Endothelial cell of umbilical vein (primary cell): ENCODE data around the gene SEC14L1. TPM values are rescaled to one million over a fixed set of nuclear protein-coding genes. Genes with fewer than 3 reads are reported as not detected.
"Not testable (repeated sequence)": the region's sequence is repeated elsewhere in the genome, so short reads cannot be mapped to it uniquely, and the experiment has no call there.

ENCODE experiments used
- BruUV-seq: library from RNA; stranded (reverse); fragments of 400-500 nt; replicated peaks from 2 replicates; lab custom pipeline; 2021; lab: Mats Ljungman, UMichigan
- CTCF ChIA-PET: fragments of 300-600, 350-600 bp; sonication (Branson Sonifier 250); formaldehyde crosslinking; loops from one replicate; lab custom pipeline; 2021; ENCODE audit warnings: antibody characterized with exemption, inconsistent platforms; lab: Charles Lee
- POLR2A ChIA-PET: fragments of 300-600, 350-600 bp; sonication (Branson Sonifier 250); formaldehyde crosslinking; loops from one replicate; lab custom pipeline; 2021; ENCODE audit warnings: antibody characterized with exemption, inconsistent platforms; lab: Charles Lee
- DNase-seq: peaks from one replicate; pipeline ENCODE4 v3.0.0-alpha.2; 2011; ENCODE audit warnings: low read depth, low spot score
- FAIRE-seq: peaks from 2 replicates; lab custom pipeline; 2011; peaks lifted over from hg19 to GRCh38; lab: Jason Lieb, UNC
- H2AFZ ChIP-seq: 2 replicates; pipeline ENCODE4 v1.6.0; 2012; ENCODE audit warnings: low read depth, low read length, control low read depth, inconsistent platforms
- H3K27ac ChIP-seq: 2 replicates; pipeline ENCODE4 v1.5.1; 2011; ENCODE audit warnings: low read depth, mild to moderate bottlenecking, control low read depth, low read length, moderate library complexity; ENCODE audit not compliant: insufficient read depth
- H3K27me3 ChIP-seq, 2 experiments: 2 replicates each; pipeline versions ENCODE4 v1.6.0 to v1.6.1; 2011; ENCODE audit warnings: low read length in 2 of 2, mixed read lengths in 1 of 2; ENCODE audit not compliant: control insufficient read depth in 2 of 2, insufficient read depth in 2 of 2
- H3K36me3 ChIP-seq, 2 experiments: 2 replicates in 1 of 2; 3 replicates in 1 of 2; pipeline ENCODE4 v1.5.1; 2011; ENCODE audit warnings: low read length in 2 of 2, mild to moderate bottlenecking in 1 of 2, moderate library complexity in 1 of 2; ENCODE audit not compliant: control insufficient read depth in 2 of 2, insufficient read depth in 2 of 2; ENCODE audit errors: extremely low read depth in 1 of 2
- H3K4me1 ChIP-seq: 3 replicates; pipeline ENCODE4 v1.5.1; 2011; ENCODE audit warnings: mild to moderate bottlenecking, low read length; ENCODE audit not compliant: control insufficient read depth, insufficient read depth; ENCODE audit errors: extremely low read depth
- H3K4me2 ChIP-seq: 2 replicates; pipeline ENCODE4 v1.6.1; 2011; ENCODE audit warnings: low read length, control low read depth, mixed read lengths; ENCODE audit not compliant: insufficient read depth
- H3K4me3 ChIP-seq, 3 experiments: fragments of 200-600 bp in 1 of 3; sonication (generic), shearing (Covaris generic) in 1 of 3; replicated peaks in 1 of 3; 2 replicates each; pipeline ENCODE4 v1.5.1; 2011 to 2016; ENCODE audit warnings: control low read depth in 3 of 3, low read length in 3 of 3, mild to moderate bottlenecking in 2 of 3, inconsistent platforms in 1 of 3, low read depth in 1 of 3, moderate library complexity in 1 of 3; ENCODE audit not compliant: insufficient read depth in 1 of 3
- H3K79me2 ChIP-seq: 2 replicates; pipeline ENCODE4 v1.6.0; 2012; ENCODE audit warnings: low read length, inconsistent platforms; ENCODE audit not compliant: control insufficient read depth, insufficient read depth
- H3K9ac ChIP-seq: replicated peaks from 2 replicates; pipeline ENCODE3; 2011; ENCODE audit warnings: low read length, control low read depth; ENCODE audit not compliant: insufficient read depth; ENCODE audit errors: extremely low read depth
- H3K9me1 ChIP-seq: replicated peaks from 3 replicates; pipeline ENCODE4 v1.6.0; 2011; ENCODE audit warnings: mild to moderate bottlenecking, low read length; ENCODE audit not compliant: control insufficient read depth, insufficient read depth; ENCODE audit errors: extremely low read depth
- H3K9me3 ChIP-seq: replicated peaks from 2 replicates; pipeline ENCODE4 v1.5.1; 2012; ENCODE audit warnings: low read length, inconsistent platforms; ENCODE audit not compliant: control insufficient read depth, insufficient read depth
- H4K20me1 ChIP-seq: replicated peaks from 2 replicates; pipeline ENCODE3; 2011; ENCODE audit warnings: mild to moderate bottlenecking, low read length; ENCODE audit not compliant: control insufficient read depth, insufficient read depth; ENCODE audit errors: extremely low read depth
- EZH2 ChIP-seq: IDR thresholded peaks from 2 replicates; pipeline ENCODE4 v1.6.1; 2012; ENCODE audit warnings: borderline replicate concordance, low read depth, mild to moderate bottlenecking, moderate library complexity, low read length, inconsistent platforms; ENCODE audit not compliant: severe bottlenecking
- FOS ChIP-seq: IDR thresholded peaks from 2 replicates; pipeline ENCODE4 v1.6.1; 2011; ENCODE audit warnings: mild to moderate bottlenecking, low read length, moderate library complexity, borderline replicate concordance; ENCODE audit not compliant: insufficient read depth
- POLR2AphosphoS5 ChIP-seq: IDR thresholded peaks from 2 replicates; pipeline ENCODE4 v1.6.1; 2012; ENCODE audit warnings: low read depth, mild to moderate bottlenecking, control low read depth, low read length, moderate library complexity; ENCODE audit not compliant: insufficient read depth
- dilution Hi-C: fragments of 300-500 bp; cut with MboI; formaldehyde crosslinking; loops from one replicate; pipeline ENCODE4 v1.15.0; 2019; ENCODE audit warnings: low sequenced_read_pairs; ENCODE audit not compliant: extremely low pct_ligation_motif_present
- intact Hi-C: fragments of 100-400 bp; cut with micrococcal nuclease; formaldehyde crosslinking; loops from one replicate; pipeline ENCODE4 v1.10.0; 2022
- polyA plus RNA-seq, 4 experiments: library from polyadenylated mRNA; depleted of rRNA in 3 of 4; stranded (reverse) in 3 of 4; unstranded in 1 of 4; fragments of >200 nt; gene quantifications; 2 replicates each; pipeline versions ENCODE4 v1.2.1 to v1.2.3, GENCODE V29; 2011 to 2012; ENCODE audit warnings: missing spikeins in 1 of 4
- total RNA-seq: library from RNA; stranded (reverse); gene quantifications from 2 replicates; pipeline ENCODE4 v1.2.3, GENCODE V29; 2021

SEC14L1 gene
- total and polyA plus RNA-seq, 2 donors (not counting 3 experiments of a cell fraction or from before 2014, with no cell fraction given) = 215 to 631 TPM

DNA sequence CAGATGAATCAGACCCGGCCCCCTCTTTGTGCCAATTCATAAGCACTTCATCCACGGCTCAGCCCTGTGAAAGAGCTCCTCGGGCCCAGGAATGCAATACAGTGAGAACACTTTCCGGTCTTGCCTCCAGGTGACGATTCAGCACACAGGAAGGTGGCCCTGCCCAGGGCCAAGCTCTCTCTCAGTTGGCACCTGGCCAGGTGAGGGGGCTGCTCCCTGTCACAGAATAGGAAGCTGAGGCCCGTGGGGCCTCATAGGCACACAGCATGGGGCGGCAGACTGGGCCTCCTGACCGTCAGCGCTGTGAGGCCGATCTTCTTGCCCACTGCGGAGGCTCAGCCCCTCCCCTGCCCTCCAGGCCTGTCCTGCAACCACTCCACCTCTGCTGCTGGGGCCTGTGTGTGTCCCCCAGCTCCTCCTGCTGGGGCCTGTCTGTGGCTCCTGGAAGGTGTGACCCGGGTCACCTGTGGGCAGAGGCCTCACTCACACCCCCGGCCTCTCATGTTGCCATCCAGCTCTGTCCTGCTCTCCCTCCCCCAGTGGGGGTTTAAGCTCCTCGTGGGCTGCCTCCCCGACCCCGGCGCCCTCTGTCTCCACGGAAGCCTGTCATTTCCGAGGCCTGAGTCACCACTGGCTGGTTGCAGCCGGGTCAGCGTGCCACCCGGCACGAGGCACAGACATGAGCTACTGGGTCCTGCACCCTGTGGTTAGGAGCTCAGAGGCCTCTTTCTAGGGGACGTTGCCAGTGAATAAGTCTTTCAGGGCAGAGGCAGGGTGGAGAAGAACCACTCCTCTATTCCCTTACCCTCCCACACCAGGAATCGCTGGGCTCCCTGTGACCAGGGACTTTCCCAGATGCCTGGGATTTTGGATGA is 114.4 kb downstream of the SEC14L1 start:
- H3K27me3 ChIP-seq = no peaks in the 10 kb centered on the region
- dilution Hi-C loops = no loop called here
- TF ChIP-seq POLR2AphosphoS5 = peak; percentile 54
- TF ChIP-seq FOS = peak; percentile 31
- TF ChIP-seq EZH2 = no peak
- ChIA-PET CTCF (interaction anchor here (1.0 to 2.3 kb wide), 9 partner anchors 13 to 241 kb away, joined by 3 to 9 read pairs (median 4); no protein-coding TSS in a partner anchor), POLR2A (no interaction called here)
- intact Hi-C loops = loop anchor here (5.0 kb wide), 1 partner anchor 242 kb away; no protein-coding TSS in a partner anchor
- peak overlapping the region; percentile 43 for H3K4me2 ChIP-seq
- H3K79me2 ChIP-seq = no peaks in the 10 kb centered on the region
- peaks cover 22% of the 10 kb centered on the region for H3K4me1 ChIP-seq
- no peaks in the 10 kb centered on the region for H3K9me1 ChIP-seq
- no peak overlapping the region for H3K9ac ChIP-seq
- H3K4me3 ChIP-seq = no peak overlapping the region
- no peaks in the 10 kb centered on the region for H3K36me3 ChIP-seq
- H3K27ac ChIP-seq = peak overlapping the region; percentile 52
- no peaks in the 10 kb centered on the region for H4K20me1 ChIP-seq
- H3K9me3 ChIP-seq = no peaks in the 10 kb centered on the region
- H2AFZ ChIP-seq = peak overlapping the region; percentile 14
- BruUV-seq = no TSS peak
- peak; percentile 62 for FAIRE-seq
- DNase-seq = peak; percentile 22

- FAIRE-seq, H3K9me1 ChIP-seq, H3K27ac ChIP-seq, H2AFZ ChIP-seq, H3K36me3 ChIP-seq, H4K20me1 ChIP-seq, DNase-seq, BruUV-seq, H3K9ac ChIP-seq, H3K79me2 ChIP-seq, H3K4me2 ChIP-seq, H3K27me3 ChIP-seq, H3K9me3 ChIP-seq, POLR2A ChIA-PET, H3K4me3 ChIP-seq, dilution Hi-C loops: not testable (repeated sequence)
- intact Hi-C loops = loop anchor here (5.0 kb wide), 1 partner anchor 241 kb away; no protein-coding TSS in a partner anchor
- CTCF ChIA-PET = interaction anchor here (1.0 to 2.3 kb wide), 9 partner anchors 14 to 240 kb away, joined by 3 to 9 read pairs (median 4); no protein-coding TSS in a partner anchor
- peaks cover 22% of the 10 kb centered on the region for H3K4me1 ChIP-seq
These were observed 115.2 kb downstream of the SEC14L1 start for GRCh38 chr17:77255970-77256369.
